Osteocyte (in vitro differentiated cells): Measurements from ENCODE around the gene SIPA1. TPM values are rescaled to one million over a fixed set of nuclear protein-coding genes. Genes with fewer than 3 reads are reported as not detected.

ENCODE experiments used
- DNase-seq: peaks from one replicate; pipeline ENCODE4 v3.0.0; 2021; ENCODE audit warnings: mixed read lengths; ENCODE audit not compliant: unreplicated experiment; ENCODE audit errors: extremely low spot score
- H3K27ac Mint-ChIP-seq: one replicate; pipeline ENCODE4 v1.8.0; 2021; ENCODE audit warnings: mild to moderate bottlenecking, mixed read lengths; ENCODE audit not compliant: unreplicated experiment
- H3K27me3 Mint-ChIP-seq: one replicate; pipeline ENCODE4 v1.8.0; 2021; ENCODE audit warnings: mixed read lengths; ENCODE audit not compliant: unreplicated experiment
- H3K36me3 Mint-ChIP-seq: one replicate; pipeline ENCODE4 v1.8.0; 2021; ENCODE audit warnings: mixed read lengths; ENCODE audit not compliant: unreplicated experiment
- H3K4me1 Mint-ChIP-seq: one replicate; pipeline ENCODE4 v1.8.0; 2021; ENCODE audit warnings: mixed read lengths; ENCODE audit not compliant: unreplicated experiment
- H3K4me3 Mint-ChIP-seq: one replicate; pipeline ENCODE4 v1.8.0; 2021; ENCODE audit warnings: mild to moderate bottlenecking, moderate library complexity, mixed read lengths; ENCODE audit not compliant: unreplicated experiment
- H3K9me3 Mint-ChIP-seq: one replicate; pipeline ENCODE4 v1.8.0; 2021; ENCODE audit warnings: mixed read lengths; ENCODE audit not compliant: unreplicated experiment
- total RNA-seq: library from RNA; stranded (reverse); gene quantifications from 2 replicates; pipeline ENCODE4 v1.2.1, GENCODE V29; 2021
- TF ChIP-seq, protein P1 (sequence below): fragments of 200-600 bp; sonication (generic); IDR thresholded peaks from 2 replicates; pipeline ENCODE4 v1.5.0; 2021; ENCODE audit warnings: antibody characterized with exemption, mild to moderate bottlenecking, moderate library complexity

The SIPA1 gene
- total RNA-seq, 1 donor from 2014 or later, result 34.7 TPM

DNA sequence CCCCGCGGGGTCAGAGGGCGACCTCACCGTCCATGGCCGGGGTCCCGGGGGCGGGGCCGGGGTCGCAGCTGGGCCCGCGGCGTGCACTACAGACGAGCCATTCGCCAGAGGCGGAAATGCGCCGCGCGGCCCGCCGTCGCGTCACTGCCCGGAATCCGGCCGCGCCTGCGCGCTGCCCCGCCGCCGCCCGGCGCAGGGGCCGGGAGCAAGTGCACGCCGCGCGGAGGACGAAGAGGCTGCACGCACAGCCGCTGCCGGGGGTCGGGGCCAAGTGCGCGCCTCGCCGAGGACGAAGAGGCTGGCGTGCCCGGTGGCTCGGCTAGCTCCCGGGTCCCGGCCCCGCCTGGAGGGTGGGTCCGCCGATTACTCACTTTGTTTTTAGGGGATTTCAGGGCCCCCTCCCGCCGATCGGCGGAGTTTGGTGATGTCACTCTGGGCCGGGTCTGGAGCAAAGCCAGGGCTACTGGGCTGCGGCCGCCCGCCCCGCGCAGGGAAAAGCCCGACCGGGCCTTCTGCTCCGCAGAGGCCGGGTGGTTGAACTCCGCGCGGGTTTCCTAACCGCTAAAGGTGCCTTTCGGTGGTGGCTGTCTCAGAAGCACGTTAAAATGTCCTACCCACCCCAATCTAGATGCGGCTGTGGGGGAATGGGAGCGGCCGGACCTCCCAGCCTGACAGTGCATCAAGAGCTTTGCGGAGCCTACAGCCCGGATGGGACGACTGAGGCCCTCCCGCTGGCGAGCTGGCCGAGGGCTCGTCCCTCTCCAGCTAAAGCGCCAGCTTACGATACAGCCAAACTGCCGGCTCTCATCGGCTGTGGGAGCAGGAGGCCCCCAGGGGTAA is 25.1 kb downstream of the SIPA1 start, which contains the start of gene RELA:
Gene RELA, minus strand, starts transcription at position 118 of the 840 bp plus-strand sequence. Its CDS starts 84 bp downstream, at position 34.
- Mint-ChIP-seq H3K4me1 (peaks cover 21% of the 10 kb centered on the region), H3K27me3 (no peaks in the 10 kb centered on the region), H3K36me3 (peaks cover 25% of the 10 kb centered on the region), H3K27ac (peak within 1 kb of the TSS; percentile 98), H3K9me3 (no peaks in the 10 kb centered on the region), H3K4me3 (peak within 1 kb of the TSS; percentile 85)
- DNase-seq, result peak; percentile 99
- TF ChIP-seq, protein P1, sequence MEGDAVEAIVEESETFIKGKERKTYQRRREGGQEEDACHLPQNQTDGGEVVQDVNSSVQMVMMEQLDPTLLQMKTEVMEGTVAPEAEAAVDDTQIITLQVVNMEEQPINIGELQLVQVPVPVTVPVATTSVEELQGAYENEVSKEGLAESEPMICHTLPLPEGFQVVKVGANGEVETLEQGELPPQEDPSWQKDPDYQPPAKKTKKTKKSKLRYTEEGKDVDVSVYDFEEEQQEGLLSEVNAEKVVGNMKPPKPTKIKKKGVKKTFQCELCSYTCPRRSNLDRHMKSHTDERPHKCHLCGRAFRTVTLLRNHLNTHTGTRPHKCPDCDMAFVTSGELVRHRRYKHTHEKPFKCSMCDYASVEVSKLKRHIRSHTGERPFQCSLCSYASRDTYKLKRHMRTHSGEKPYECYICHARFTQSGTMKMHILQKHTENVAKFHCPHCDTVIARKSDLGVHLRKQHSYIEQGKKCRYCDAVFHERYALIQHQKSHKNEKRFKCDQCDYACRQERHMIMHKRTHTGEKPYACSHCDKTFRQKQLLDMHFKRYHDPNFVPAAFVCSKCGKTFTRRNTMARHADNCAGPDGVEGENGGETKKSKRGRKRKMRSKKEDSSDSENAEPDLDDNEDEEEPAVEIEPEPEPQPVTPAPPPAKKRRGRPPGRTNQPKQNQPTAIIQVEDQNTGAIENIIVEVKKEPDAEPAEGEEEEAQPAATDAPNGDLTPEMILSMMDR, result no peak

DNA sequence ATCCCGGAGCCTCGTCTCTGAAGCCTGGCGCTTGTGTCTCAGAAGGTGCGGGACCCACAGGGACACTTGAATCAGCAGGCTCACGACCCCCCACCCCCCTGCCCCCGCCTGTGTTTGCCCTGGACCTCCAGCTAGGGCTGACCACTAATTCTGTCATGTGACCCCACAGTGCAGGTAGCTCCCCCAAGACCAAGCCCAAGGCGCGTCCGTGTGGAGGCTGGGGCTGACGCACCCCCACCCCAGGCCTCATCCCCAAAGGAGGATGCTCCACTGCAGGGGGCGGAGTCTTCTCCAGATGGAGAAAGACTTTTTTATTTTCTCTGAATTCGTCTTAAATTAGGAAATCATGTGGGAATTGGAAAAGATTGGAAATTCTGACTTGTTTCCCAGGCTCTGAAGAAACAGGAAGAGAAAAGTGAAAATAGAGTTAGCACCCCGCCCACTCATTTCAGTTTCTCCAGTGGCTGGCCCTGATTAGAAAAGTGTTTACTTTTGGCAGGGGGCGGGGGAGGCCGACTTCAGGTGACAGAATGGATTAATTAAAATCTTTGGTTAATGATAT is 25.8 kb downstream of the SIPA1 start:
- no peaks in the 10 kb centered on the region for H3K9me3 Mint-ChIP-seq
- DNase-seq, result no peak
- H3K27me3 Mint-ChIP-seq, result no peaks in the 10 kb centered on the region
- TF ChIP-seq, protein P1, result no peak
- H3K4me1 Mint-ChIP-seq, result peaks cover 21% of the 10 kb centered on the region
- H3K36me3 Mint-ChIP-seq, result peaks cover 18% of the 10 kb centered on the region
- H3K27ac Mint-ChIP-seq, result peak overlapping the region; percentile 98
- H3K4me3 Mint-ChIP-seq, result peak overlapping the region; percentile 85

DNA sequence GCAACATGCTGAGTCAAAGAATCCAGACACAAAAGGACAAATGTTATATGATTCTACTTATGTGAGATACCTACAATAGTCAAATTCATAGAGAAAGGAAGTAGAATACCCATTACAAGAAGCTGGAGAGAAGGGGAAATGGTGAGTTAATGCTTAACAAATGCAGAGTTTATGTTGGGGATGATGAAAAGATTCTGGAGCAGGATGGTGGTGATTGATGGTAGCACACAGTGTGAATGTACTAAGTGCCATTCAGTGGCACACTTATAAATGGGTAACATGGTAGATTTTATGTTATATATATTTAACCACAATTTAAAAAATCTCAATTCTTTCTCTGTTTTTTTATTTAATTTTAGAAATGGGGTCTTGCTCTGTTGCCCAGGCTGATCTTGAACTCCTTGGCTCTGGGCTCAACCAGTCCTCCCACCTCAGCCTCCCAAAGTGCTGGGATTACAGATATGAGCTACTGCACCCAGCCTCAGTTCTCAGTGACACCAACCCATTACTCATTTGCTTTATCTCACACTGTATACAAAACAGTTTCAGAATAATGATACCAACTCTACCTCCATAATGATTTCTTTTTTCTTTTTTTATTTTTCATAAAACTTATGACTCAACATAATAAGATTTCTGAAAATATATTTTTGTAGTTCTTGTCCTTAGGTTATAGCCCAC is 34.4 kb downstream of the SIPA1 start:
- TF ChIP-seq, protein P1, result no peak
- DNase-seq, result no peak
- Mint-ChIP-seq H3K36me3 (no peaks in the 10 kb centered on the region), H3K4me1 (no peaks in the 10 kb centered on the region), H3K4me3 (no peak overlapping the region), H3K27me3 (peaks cover 3% of the 10 kb centered on the region), H3K9me3 (no peaks in the 10 kb centered on the region), H3K27ac (no peak overlapping the region)

DNA sequence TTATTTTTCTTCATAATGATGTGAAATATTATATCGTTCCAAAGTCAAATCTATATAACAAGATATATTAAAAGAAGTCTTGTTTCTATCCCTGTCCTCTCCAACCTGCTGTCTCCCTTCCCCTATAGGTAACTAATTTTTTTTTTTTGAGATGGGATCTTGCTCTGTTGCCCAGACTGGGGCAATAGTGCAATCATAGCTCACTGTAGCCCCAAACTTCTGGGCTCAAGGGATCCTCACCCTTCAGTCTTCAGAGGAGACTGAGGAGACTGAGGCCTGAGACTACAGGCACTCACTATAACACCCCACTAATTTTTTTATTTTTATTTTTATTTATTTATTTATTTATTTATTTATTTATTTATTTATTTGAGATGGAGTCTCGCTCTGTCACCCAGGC is 35.1 kb downstream of the SIPA1 start:
- Mint-ChIP-seq H3K27me3 (peaks cover 3% of the 10 kb centered on the region), H3K4me3 (no peak overlapping the region), H3K4me1 (no peaks in the 10 kb centered on the region), H3K9me3 (no peaks in the 10 kb centered on the region), H3K36me3 (no peaks in the 10 kb centered on the region), H3K27ac (no peak overlapping the region)
- DNase-seq, result no peak
- TF ChIP-seq, protein P1, result no peak
